ENCODE data around the gene ARX. TPM values are rescaled to one million over a fixed set of nuclear protein-coding genes. Genes with fewer than 3 reads are reported as not detected.

The ARX gene
- polyA plus RNA-seq, 10 donors, result 3.2 to 5.7 (median 4.1) TPM

GRCh38 chrX:25017667-25018247 lies 2.0 kb upstream of the ARX start:
- peak in 1 of 3 donors; percentile 61 for DNase-seq

- DNase-seq, result peak in 1 of 3 donors; percentile 36
Observed at GRCh38 chrX:25016938-25017598, 1.3 kb upstream of the ARX start.

GRCh38 chrX:25016361-25016671 lies 551 bp upstream of the ARX start:
- DNase-seq, result no peak

GRCh38 chrX:25014366-25014838 lies 1.4 kb downstream of the ARX start:
- no peak for DNase-seq

GRCh38 chrX:25013632-25014365 lies 2.0 kb downstream of the ARX start:
- DNase-seq, result peak in 1 of 3 donors; percentile 8

GRCh38 chrX:25012793-25013631 lies 2.8 kb downstream of the ARX start:
- DNase-seq, result peak in 1 of 3 donors; percentile 48

- peak in 1 of 3 donors; percentile 41 for DNase-seq
Observed at GRCh38 chrX:25012433-25012735, 3.4 kb downstream of the ARX start.

GRCh38 chrX:25011589-25012432 lies 4.0 kb downstream of the ARX start:
- DNase-seq, result peak in 1 of 3 donors; percentile 16

GRCh38 chrX:25010784-25011588 lies 4.8 kb downstream of the ARX start:
- peak in 1 of 3 donors; percentile 2 for DNase-seq

- peak in 1 of 3 donors; percentile 7 for DNase-seq
Observed at GRCh38 chrX:25009407-25009806, 6.4 kb downstream of the ARX start.

GRCh38 chrX:25007059-25008053 lies 8.4 kb downstream of the ARX start:
- peak in 1 of 3 donors; percentile 23 for DNase-seq

- peak in 1 of 3 donors; percentile 31 for DNase-seq
Observed at GRCh38 chrX:25006586-25007058, 9.1 kb downstream of the ARX start.

- DNase-seq, result peak in 1 of 3 donors; percentile 38
Observed at GRCh38 chrX:25005382-25006185, 10.2 kb downstream of the ARX start.

GRCh38 chrX:25005034-25005381 lies 10.8 kb downstream of the ARX start:
- DNase-seq, result no peak

GRCh38 chrX:25004485-25005032 lies 11.2 kb downstream of the ARX start:
- DNase-seq, result peak in 1 of 3 donors; percentile 38

- DNase-seq, result peak in 1 of 3 donors; percentile 28
Observed at GRCh38 chrX:25004040-25004439, 11.7 kb downstream of the ARX start.

- peak in 1 of 3 donors; percentile 46 for DNase-seq
Observed at GRCh38 chrX:25003066-25003849, 12.5 kb downstream of the ARX start.

Measured in muscle of back (tissue), 11 donors.